Ishikawa (cell line): Measurements from ENCODE around the gene PRIMPOL.

Experiments
- CREB1 ChIP-seq: IDR thresholded peaks from 2 replicates; pipeline ENCODE4 v1.6.1; 2012; ENCODE audit warnings: low read depth
- EP300 ChIP-seq: IDR thresholded peaks from 2 replicates; pipeline ENCODE4 v1.6.1; 2012; ENCODE audit warnings: borderline replicate concordance
- FOXM1 ChIP-seq: IDR thresholded peaks from 2 replicates; pipeline ENCODE4 v1.6.1; 2012; ENCODE audit warnings: low read depth, borderline replicate concordance
- MAX ChIP-seq: IDR thresholded peaks from 2 replicates; pipeline ENCODE4 v1.6.1; 2012
- NFIC ChIP-seq: IDR thresholded peaks from 2 replicates; pipeline ENCODE4 v1.6.1; 2012
- RAD21 ChIP-seq: IDR thresholded peaks from 2 replicates; pipeline ENCODE4 v1.6.1; 2012; ENCODE audit warnings: low read depth
- REST ChIP-seq: IDR thresholded peaks from 2 replicates; pipeline ENCODE4 v1.6.1; 2012; ENCODE audit warnings: low read depth, mild to moderate bottlenecking
- TCF12 ChIP-seq: IDR thresholded peaks from 2 replicates; pipeline ENCODE4 v1.6.1; 2012; ENCODE audit warnings: low read depth
- TEAD4 ChIP-seq: IDR thresholded peaks from 2 replicates; pipeline ENCODE4 v1.6.1; 2012
- YY1 ChIP-seq: IDR thresholded peaks from 2 replicates; pipeline ENCODE4 v1.6.1; 2012; ENCODE audit warnings: low read depth
- ZBTB7A ChIP-seq: IDR thresholded peaks from 2 replicates; pipeline ENCODE4 v1.6.1; 2012; ENCODE audit warnings: low read depth

DNA sequence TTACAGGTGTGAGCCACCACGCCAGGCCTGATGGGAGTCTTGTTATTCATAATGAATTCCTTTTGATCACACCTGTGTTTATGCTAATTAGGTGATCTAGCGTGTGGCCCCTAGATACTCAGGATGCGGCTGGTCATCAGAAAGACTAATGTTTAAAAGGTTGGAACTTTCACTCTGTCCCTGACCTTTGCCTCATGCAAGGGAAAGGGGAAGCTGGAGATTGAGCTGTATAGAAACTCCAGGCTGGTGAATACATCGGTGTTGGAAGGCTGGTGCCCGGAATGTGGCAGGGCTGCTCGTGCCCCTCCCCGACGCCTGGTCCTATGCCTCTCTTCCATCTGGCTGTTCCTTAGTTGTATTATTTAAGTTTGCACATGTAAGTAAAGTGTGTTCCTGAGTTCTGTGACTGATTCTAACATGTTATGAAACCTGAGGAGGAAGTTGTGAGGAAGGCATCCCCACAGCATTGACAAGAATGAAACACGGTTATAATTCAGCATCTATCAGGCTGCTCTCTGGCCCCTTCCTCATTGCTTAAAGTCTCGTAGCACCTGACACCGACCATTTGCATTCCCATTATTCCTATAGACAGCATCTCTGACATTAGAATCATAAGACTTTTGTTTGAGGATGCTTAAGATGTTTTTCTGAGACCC lies 29.2 kb upstream of the PRIMPOL start:
- TF ChIP-seq YY1 (no peak), FOXM1 (no peak), CREB1 (no peak), NFIC (no peak), REST (no peak), TEAD4 (no peak), MAX (no peak), EP300 (no peak), TCF12 (no peak), ZBTB7A (no peak), RAD21 (no peak)
